GM18861 (cell line): ENCODE data around the gene CDC42BPG.

Experiments used
- ATAC-seq: cut with Tn5 transposase; IDR thresholded peaks from one replicate; pipeline ENCODE4 v1.9.1; 2021; ENCODE audit not compliant: unreplicated experiment

The CDC42BPG gene

GRCh38 chr11:64790205-64791095, 54.0 kb downstream of the CDC42BPG start:
- no peak for ATAC-seq

DNA sequence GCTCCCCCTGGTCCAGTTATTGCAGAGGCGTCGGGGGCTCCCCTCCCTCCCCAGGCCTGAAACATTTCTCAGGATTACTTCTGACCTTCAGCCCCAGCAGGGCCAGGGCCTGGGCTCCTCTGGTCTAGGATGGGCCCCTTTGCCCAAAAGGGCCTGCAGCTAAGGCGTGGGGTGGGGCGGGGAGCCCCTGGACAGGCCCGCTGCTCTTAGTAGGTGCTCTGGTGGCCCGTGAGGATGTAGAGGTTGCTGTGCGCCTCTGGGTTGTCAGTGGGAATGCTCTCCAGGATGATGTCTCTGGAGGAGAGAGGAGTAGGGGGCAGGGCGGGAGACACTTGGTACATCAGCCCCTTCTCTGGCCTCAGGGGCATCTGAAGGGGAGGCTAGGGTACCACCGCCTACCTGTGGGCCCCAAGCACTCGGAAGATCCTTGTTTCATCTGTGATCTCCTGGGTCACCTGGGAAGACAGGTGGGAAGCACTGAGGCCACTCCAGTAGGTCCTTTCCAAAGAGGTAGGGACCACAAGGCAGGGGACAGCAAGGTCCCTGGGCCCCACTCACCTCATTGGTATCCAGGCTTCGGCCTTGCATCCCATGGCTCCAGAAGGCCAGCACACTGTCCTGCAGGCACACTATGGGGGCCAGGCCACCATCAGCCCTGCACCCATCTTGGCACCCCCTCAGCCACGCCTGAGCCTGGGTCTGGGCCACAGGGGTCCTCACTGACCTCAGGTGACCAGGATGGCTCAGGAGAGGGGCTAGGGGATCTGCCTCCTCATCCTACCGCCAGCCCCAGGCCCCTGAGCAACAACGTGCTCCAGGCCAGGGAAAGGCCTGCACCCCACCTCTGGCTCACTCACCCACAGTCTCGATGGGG, 54.9 kb downstream of the CDC42BPG start:
- ATAC-seq = no peak

DNA sequence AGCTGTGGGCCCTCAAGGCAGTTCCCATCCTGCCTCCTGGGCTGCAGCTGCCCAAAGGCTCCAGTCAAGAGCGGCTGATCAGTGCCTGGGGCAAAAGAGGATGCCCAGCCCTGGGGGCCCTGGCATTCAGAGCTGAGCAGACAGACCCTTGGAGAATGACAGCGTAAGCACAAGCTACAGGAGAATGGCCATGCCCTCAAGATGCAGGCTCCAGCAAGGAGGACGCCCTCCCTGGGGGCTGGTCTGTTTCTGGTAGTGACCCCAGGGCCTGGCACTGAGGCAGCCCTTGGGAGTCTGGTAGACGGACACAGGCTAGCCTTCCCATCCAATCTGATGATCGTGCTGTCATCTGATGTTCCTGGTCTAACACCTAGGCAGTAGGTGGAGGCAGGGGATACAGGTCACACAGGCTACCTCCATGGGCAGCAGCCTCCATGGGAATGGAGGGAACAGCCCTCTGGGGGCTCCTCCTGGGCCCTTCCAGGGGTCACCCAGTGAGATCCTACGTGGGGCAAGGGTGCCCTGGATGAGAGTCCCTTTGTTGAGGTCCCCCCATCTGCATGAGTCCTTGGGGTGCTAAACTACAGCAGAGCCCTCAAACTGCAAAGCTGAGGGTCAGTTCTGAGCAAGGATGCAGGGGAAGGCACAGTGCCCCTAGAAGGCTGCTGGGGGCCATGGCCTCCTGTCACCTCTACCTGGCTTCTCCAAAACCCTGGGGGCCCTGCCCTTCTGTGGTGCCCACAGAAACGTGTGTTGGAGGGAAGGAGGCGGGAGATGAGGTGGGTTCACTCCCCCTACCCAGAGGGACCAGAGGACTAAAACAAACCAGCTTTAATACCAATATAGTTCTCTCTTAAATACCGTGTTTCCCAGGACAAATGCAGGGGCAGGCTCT, 55.9 kb downstream of the CDC42BPG start:
- ATAC-seq = no peak

- ATAC-seq = no peak
Measured at GRCh38 chr11:64787526-64788320, 56.7 kb downstream of the CDC42BPG start.

DNA sequence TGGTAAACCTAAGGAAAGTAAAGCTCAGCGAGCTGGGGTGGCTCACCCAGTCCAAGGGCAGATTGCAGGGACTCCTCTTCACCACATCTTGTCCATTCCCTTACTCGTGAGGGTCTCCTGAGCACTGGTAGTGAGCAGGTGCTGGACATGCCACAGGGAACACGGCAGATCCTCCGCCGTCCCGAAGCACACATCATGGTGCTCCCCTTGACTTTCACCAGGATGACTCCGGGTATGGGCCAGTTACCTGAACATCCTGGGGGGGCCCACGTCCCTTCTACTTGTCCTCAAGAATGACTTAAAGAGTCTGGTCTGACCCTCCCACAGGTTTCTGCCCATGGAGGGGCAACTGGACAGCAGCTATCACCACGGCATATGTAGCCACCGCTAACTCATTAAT, 58.1 kb downstream of the CDC42BPG start:
- no peak for ATAC-seq

DNA sequence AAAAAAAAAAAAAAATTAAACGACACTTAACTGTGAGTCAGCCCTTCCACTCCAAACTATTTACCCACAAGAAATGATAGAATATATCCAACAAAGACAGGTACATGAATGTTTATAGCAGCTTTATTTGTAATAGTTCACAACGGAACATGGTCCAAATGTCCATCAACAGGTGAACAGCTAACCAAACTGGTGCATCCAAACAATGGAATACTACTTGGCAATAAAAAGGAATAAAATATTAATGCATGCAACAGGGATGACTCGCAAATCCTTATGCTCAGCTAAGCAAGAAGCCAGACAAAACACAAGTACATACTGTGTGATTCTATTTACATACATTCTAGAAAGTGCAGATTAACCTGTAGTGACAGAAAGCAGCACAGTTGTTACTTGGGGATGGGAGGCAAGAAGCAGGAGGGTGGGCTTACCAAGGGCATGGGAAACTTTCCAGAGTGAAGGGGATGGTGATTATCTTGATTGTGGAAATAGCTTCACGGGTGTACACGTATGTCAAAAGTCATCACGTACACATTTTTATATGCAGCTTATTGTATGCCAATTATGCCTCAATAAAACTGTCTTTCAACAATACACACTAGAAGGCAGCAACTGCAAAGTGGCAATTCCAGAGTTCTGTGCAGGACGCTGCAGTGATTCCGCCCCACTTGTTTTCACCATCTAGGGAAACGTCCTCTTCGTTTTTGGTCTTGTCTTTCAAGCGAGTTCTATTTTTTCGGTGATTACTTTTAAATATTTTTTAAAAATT, 59.5 kb downstream of the CDC42BPG start:
- no peak for ATAC-seq

DNA sequence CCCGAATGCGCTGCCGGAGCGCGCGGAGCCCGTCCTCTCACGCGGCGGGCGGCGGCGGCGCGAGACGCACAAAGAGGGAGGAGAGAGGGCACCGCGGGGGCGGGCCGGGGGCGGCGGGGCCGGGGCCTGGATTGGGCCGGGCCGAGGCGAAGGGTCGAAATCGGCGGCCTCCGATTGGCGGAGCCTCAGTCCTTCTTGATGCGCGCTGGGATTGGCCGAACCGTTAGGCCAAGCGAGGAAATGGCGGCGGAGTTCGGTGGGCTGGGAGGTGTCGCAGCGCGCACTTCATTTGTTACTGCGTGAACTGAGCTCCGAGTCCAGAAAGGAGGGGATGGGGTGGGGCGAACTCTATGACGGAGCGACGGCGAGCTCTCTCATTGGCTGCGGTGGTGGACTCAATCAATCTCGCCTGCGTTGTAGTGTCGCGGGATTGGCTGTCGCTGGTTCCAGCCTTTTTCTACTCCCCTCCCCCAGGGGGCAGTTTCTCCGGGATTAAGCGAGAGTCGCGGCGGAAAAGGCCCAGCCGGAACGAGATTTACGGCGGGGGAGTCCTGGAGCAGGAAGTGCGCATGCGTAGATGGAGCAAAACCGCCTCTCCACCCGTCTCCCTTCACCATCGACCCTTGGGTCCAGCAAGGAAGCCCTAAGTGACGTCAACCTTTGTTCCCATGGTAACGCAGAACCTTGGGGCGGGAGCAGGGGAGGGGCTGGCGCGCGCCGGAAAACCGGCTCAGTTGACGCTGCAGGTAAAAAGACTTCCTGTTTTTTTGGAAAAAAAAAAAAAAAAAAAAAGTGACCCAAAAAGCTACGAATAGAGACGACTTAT, 65.8 kb downstream of the CDC42BPG start, which contains the start of gene SF1:
TSS of gene SF1 (minus strand) at position 70 of the 826 bp plus-strand sequence. CDS start 150 bp downstream, outside the sequence.
- peak; percentile 60 for ATAC-seq

- no peak for ATAC-seq
Measured at GRCh38 chr11:64778223-64778472, 66.3 kb downstream of the CDC42BPG start.

DNA sequence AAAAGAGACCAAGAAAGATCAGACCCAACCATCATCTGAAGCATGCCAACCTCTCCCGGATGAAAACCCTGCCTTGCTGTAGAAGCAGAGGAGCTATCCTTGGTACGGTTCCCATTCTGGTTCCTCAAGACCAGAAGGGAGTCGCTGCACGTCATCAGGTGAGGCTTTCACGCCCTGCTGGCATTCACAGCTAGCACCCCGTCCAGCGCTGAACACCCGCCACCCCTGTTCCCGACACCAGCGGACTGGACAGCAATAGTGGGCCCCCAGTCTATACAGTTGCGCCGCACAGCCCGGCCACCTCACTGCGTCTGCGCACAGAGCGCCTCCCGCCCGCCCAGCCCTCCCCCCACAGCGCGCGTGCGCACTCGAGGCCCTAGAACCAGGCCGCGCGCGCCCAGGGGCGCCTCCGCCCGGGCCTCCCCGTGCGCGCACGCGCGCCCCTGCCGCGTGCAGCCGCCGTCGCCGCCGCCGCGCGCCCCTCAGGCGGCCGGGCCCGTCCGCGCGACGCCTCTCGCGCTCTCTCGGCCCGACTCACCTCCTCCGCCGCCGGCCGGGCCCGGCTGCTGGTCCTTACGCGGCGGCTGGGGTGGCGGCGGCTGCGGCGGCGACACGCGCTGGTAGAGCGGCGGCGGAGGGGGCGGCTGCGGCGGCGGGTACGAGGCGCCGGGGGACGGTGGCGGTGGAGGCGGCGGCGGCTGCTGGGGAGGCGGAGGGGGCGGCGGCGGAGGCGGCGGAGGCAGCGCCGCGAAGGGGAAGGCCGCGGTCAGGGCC, 66.8 kb downstream of the CDC42BPG start:
- no peak for ATAC-seq

GRCh38 chr11:64776875-64777274, 67.6 kb downstream of the CDC42BPG start:
- ATAC-seq = no peak

GRCh38 chr11:64776425-64776824, 68.0 kb downstream of the CDC42BPG start:
- no peak for ATAC-seq

- ATAC-seq = no peak
Measured at GRCh38 chr11:64774144-64774543, 70.3 kb downstream of the CDC42BPG start.
